Inferior parietal cortex (tissue), 1 donor: ENCODE measurements around the gene NADK2.
A peak's percentile ranks its signal among the peaks of the same experiment; 100 is the strongest.

Source experiments
- DNase-seq: peaks from one replicate; pipeline ENCODE4 v3.0.0-alpha.2; 2016; ENCODE audit errors: extremely low spot score

Gene NADK2

DNA sequence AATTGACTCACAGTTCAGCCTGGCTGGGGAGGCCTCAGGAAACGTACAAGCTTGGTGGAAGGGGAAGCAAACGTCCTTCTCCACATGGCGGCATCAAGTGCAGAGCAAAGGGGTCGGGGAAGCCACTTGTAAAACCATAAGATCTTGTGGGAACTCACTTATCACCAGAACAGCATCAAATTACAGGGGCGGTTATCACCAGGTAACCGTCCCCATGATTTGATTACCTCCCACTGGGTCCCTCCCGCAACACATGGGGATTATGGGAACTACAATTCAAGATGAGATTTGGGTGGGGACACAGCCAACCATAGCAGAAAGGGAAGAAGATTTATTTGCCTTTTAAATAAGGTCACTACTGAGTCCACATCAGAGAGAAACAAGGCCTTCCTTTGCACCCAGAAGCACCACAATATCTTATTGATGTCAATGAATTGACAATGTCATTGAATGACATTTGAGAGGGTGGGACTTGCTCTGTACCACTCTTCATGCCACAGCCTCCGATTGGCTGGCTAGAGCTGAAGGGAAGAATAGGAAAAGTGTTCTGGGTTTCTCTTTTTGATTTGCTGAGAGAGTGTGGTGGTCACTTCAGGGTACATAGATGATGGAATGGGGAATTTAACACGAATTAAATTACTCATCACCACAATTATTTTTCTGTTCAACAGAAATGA, 78.8 kb downstream of the NADK2 start:
- no peak for DNase-seq

DNA sequence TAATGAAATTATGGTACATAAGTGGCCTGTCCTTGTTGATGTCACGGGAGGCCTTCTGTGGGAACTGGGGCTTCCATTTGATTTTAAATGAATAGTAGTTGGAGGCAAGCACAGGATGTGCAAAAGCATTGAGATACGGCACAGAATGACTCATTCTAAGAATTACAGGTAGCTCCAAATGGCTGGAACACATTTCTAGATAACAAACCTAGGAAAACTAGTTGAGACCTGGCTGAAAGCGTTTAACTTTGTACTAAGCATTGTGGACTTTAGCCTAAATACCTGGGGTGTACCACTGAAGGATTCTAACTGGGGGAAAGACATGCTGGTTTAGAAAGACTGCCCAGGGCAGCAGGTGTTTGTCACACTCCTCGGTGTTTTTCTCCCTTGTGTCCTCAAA, 80.4 kb downstream of the NADK2 start:
- no peak for DNase-seq

DNA sequence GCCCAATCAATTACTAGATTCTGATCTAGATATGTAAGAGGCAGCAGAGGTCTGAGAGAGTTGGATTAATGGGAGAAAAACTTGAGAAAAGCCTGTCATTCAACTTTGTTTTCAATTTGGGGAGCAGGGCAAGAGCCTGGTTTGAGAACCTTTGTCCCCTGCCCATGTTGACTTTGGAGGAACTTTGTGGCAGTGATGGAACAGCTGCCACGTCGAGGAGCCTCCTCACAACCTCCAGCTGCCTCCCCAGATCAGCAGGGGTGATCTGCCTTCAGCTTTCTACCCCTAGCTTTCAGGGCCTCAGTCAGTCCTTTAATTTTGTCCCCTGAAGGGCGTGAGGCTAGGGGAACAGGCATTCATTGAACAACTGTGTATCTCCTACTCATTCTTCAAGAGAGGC, 81.1 kb downstream of the NADK2 start:
- no peak for DNase-seq

DNA sequence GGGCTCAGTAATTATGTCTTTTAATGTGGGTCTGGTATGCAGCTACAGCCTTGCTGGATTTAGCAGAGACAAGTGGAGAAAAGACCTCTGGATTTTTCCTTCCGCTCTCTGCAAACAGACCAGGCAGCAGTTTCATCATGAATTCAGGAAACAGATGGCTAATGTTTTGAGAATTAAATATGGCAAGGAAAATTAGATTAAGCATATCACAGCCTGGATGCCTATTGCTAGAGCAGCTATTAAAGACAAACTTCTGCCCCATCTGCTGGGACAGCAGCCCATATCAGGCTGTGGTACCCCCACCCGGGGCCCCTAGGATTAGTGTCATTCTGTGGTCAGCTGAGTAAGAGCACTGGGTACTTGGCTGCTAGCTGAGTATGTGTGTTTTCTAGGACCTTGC, 83.6 kb downstream of the NADK2 start:
- no peak for DNase-seq

DNA sequence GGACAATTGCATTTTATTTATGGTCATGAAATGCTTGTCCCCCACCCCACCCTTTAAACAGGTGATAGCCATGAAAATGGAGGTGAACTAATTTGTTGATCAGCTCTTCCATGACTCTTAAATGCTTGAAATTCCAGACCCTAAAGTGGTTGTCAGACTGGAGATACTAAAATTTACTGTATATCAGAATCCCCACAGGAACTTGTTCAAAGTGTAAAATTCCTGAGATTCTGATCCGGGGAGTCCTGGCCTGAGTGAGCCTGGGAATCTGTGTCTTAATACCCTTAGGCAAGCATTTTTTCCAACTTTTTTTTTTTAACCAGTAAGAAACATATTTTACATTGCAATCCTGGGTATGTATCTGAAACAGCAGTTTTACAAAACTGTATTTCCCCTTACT, 85.1 kb downstream of the NADK2 start:
- no peak for DNase-seq

DNA sequence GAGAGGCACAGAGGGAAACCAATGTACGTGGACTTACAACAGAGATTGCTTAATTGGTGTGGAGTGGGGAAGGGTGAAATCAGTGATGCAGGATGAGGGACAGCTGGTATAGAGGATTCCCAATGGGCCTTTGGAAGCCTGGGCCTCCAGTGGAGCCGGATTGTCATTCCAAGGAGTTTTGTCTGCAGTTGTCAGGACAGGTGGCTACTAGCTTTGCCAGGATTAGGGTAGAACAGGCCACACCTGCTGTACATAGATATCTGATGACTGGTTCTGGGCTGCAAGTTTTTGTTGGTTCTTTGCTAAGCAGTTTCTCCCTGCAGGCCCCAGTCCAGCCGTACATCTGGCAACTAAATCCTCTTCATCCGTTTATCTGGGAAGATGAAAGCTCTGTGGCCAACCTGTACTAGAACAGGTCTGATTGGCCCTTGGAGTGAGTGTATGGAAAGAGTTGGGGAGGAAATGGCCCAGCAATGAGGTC, 85.6 kb downstream of the NADK2 start:
- DNase-seq: no peak

DNA sequence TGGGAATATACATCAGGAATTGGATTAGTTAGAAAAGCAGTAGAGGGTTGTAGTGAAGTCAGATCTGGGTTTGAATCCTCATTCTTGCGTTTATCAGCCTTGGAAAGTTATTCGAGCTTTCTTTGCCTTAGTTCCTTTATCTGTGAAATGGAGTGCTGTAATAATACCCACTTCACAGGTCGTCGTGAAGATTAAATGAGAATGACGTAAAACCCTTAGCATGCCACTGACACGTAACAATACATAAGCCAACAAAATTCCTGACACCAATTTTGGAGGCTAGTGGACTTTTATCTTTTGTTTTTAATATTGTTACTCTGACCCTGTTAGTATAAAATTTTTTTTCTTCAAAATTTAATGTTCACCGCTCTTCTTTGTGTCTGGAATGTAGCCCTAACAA, 86.4 kb downstream of the NADK2 start:
- DNase-seq: no peak

DNA sequence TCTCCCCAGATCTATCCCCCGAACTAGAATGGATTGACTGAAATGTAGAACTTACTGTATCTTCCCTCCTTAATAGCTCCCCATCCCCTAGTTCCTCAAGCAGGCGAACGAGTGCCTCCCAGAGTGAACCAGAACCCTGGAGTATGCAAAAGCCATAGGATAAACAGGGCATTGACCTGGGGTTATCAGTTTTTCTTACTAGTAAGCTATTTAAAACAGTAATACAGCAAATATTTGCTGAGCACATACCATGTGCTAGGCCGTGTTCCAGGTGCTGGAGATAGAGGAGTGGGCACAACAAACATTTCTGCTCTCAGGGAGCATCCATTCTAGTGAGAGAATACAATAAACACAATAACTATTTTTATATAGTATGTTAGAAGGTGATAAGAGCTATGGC, 88.0 kb downstream of the NADK2 start:
- DNase-seq: no peak

DNA sequence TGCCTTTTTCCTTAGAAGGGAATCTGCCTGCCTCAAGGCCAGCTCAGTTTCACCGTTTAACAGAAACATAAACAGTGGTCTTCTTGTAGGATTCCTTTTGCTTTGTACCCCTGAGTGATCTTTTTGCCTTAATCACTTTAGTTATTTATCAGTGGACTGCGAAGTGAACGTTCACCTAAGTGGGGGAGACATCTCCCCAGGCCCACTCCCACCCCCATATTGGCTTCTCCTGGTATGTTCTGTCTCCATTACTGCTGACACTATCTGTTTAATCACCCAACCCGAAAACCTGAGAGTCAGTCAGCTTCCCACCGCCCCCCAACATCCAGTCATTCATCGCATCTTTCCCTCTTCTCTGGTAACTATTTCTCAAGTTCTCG, 88.4 kb downstream of the NADK2 start:
- no peak for DNase-seq

DNA sequence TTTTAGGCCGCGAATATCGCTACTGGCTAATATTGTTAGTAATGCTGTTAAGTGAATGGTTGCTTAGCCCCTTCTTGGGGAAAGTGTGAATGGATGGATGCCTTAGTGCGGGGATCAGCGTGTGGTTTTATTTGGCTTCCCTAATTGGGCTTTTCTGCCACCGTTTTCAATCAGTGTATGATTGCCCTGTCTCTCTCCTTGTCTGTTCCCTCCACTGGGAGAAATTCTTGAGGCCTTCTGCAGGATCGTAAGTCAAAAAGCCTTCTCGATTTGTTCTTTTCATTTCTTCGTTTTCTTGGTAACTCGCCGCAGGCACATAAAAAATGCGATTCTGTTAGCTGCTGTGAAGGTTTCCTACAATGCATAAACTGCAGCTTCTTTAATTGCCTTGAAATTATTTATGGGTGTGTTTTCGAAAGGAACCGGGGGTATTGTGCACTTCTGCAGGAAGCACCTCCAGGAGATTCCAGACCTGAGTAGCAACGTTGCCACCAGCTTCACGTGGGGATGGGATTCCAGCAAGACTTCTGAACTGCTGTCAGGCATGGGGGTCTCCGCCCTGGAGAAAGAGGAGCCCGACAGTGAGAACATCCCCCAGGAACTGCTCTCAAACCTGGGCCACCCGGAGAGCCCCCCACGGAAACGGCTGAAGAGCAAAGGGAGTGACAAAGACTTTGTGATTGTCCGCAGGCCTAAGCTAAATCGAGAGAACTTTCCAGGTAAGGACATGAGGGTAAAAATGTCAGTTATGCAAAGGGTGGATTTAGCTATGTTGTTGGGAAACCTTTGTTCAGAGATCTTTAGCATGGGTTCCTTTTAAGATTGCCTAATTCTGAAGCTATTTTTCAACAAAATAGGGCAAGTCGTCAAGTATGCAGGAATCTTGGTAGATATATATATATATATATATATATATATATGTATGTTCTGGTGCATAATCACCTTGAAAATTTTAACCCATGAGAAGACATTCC, 89.1 kb downstream of the NADK2 start:
- no peak for DNase-seq

DNA sequence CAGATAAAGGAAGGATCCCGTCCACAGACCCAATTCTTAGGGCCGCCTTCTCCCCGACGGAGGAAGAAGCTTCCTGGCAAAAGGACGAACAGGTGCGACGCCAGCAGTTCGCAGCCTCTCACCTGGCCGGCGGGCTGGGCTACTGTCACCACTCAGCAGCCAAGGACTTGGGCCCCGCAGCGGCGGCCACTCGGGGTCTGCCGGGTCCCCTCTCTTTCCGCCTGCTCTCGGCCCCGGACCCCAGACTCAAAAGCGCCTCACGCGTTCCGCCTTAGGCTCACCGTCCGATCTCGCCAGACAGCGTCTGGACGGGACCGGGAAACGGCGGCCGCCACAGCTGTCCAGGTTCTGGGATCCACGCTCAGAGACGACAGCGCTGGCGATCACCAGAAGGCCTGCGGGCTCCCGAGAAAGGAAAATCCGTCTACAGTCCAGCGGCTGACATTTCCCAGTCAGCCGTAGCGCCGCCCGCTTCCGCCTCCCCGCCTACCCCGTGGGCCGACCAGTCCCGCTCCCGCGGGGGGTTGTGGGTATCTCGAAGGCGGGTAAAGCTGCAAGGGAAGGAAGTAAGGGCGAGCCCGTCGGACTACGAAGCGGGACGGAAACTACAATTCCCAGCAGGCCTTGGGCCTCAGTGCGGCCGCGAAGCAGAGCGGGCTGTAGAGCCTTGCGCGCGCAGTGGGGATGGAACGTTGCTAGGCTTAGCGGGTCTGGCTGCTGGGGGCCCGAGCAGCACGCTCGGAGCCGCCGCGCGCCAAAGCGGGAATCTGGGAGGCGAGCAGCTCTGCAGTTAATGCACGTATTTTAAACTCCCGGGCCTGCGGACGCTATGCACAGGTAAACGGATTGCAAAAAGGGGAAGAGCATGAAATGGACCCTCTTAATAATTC, 90.0 kb downstream of the NADK2 start, which contains the start of the genes LMBRD2 and SKP2:
Gene LMBRD2, minus strand, starts transcription at position 454 of the 890 bp plus-strand sequence. CDS start 8,538 bp downstream, outside the sequence.
Gene SKP2, plus strand, starts transcription at position 678 of the 890 bp plus-strand sequence. Its CDS starts 152 bp downstream, at position 830.
- DNase-seq: peak; percentile 99

DNA sequence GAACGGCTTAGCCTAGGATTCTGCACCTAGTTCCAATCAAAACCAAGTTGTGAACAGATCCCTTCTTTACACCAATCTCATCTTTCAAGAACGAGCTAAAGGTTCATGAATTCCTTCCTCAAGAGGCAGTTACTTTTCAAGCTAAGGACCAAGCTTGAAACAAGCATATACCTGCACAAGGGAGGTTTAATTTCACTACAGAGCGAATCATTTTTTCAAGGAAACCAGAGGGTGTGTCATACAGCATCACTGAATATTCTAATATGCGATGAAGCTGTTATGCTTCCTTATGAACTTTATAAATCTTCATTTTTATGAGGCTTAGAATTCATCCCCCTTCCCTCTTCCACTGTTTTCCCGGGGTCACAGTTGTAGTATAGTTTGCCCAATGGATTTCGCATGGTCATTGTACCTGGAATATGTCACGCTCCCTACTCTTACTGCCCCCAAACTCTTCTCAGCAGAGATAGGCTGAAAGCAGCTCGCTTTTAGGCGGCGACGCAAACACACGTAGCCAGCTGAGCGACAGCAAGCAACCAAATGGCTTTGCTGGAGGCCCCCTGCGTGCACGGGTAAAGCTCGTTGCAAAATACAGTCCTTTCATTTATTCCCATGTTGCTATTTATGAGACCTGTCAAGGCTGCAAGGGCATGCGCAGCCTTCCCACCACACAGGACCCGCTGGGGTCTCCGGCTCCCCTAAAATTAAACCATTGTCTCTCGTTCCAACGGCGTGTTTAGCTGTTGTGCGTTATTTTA, 90.9 kb downstream of the NADK2 start:
- no peak for DNase-seq

DNA sequence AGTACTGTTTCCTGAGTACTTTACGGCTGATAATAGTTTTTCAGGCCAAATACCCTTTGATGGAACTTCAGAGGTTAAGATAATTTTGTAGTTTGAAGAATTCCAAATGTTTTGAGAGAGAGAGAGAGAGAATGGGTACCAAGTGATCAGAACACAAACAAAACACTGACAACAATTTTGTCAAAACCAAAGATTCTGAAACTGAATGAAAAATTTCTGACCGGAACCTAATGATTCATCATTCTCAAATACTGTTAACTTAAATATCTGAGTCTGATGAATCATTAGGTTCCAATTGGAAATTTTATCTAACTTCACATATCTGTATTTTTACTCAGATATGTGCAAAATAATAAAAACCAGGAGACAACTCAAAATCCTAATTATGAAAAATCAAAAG, 94.0 kb downstream of the NADK2 start:
- no peak for DNase-seq

DNA sequence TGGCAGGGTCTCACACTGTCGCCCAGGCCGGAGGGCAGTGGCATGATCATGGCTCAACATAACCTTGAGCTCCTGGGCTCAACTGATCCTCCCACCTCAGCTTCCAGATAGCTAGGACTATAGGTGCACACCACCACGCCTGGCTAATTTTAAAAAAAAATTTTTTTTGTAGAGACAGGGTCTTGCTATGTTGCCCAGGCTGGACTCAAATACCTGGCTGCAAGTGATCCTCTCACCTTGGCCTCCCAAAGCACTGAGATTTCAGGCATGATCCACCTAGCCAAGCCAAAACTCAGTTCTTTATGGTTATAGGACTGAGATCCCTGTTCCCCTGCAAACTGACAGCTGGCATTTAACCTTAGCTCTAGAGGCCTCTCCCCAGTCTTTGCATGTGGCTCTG, 95.3 kb downstream of the NADK2 start:
- no peak for DNase-seq

DNA sequence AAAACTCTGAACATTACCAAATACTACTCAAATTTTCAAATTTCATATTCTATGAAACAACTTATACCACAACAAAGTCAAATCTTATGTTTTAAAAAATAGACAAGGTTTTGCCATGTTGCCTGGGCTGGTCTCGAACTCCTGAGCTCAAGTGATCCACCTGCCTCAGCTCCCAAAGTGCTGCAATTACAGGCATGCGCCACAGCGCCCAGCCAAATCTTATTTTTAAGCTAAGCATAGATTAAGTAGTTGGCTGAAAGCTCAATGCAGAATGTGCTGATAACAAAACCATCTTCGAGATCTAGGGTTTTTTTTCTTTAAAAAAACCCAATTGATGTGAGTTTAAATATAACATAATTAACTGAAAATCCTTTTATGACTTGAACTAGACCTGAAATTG, 96.4 kb downstream of the NADK2 start:
- no peak for DNase-seq
